H9 (cell line): ENCODE results near the gene DIS3L2. TPM values are rescaled to one million over a fixed set of nuclear protein-coding genes. Genes with fewer than 3 reads are reported as not detected.

Source experiments
- DNase-seq: peaks from one replicate; pipeline ENCODE4 v3.0.0-alpha.2; 2017
- H2AFZ ChIP-seq: one replicate; pipeline ENCODE4 v1.6.1; 2013; ENCODE audit warnings: mild to moderate bottlenecking, low read length, control low read depth, moderate library complexity
- H2AK5ac ChIP-seq: 2 replicates; pipeline ENCODE4 v1.6.1; 2013; ENCODE audit warnings: low read length, control low read depth, mixed read lengths; ENCODE audit not compliant: insufficient read length
- H2BK120ac ChIP-seq: one replicate; pipeline ENCODE4 v1.6.1; 2013; ENCODE audit warnings: low read depth, mild to moderate bottlenecking, low read length, control low read depth, inconsistent platforms; ENCODE audit not compliant: poor library complexity, severe bottlenecking
- H2BK12ac ChIP-seq: 2 replicates; pipeline ENCODE4 v1.6.1; 2013; ENCODE audit warnings: low read length, control low read depth, mixed read lengths, low read depth; ENCODE audit not compliant: insufficient read length
- H2BK15ac ChIP-seq: 2 replicates; pipeline ENCODE4 v1.6.1; 2013; ENCODE audit warnings: low read depth, low read length, control low read depth
- H2BK20ac ChIP-seq: one replicate; pipeline ENCODE4 v1.6.1; 2013; ENCODE audit warnings: low read depth, mild to moderate bottlenecking, low read length, control low read depth, inconsistent platforms; ENCODE audit not compliant: poor library complexity, severe bottlenecking
- H2BK5ac ChIP-seq: 2 replicates; pipeline ENCODE4 v1.6.1; 2013; ENCODE audit warnings: low read length, control low read depth, mixed read lengths; ENCODE audit not compliant: insufficient read length
- H3K14ac ChIP-seq: 2 replicates; pipeline ENCODE4 v1.6.1; 2013; ENCODE audit warnings: low read length, control low read depth; ENCODE audit not compliant: insufficient read depth
- H3K18ac ChIP-seq: 2 replicates; pipeline ENCODE4 v1.6.1; 2013; ENCODE audit warnings: low read depth, mild to moderate bottlenecking, mixed read lengths, low read length, control low read depth; ENCODE audit not compliant: insufficient read length
- H3K23ac ChIP-seq: 2 replicates; pipeline ENCODE4 v1.6.1; 2013; ENCODE audit warnings: low read length, control low read depth, mixed read lengths, low read depth; ENCODE audit not compliant: insufficient read length
- H3K23me2 ChIP-seq: 2 replicates; pipeline ENCODE4 v1.6.1; 2013; ENCODE audit warnings: low read depth, mild to moderate bottlenecking, mixed read lengths, low read length, control low read depth; ENCODE audit not compliant: insufficient read length, poor library complexity, severe bottlenecking
- H3K27ac ChIP-seq: 2 replicates; pipeline ENCODE4 v1.5.1; 2013; ENCODE audit warnings: low read length, control low read depth, mixed read lengths, low read depth; ENCODE audit not compliant: insufficient read length
- H3K27me3 ChIP-seq: 2 replicates; pipeline ENCODE4 v1.6.1; 2013; ENCODE audit warnings: low read length, control low read depth, inconsistent platforms; ENCODE audit not compliant: insufficient read depth
- H3K4ac ChIP-seq: 2 replicates; pipeline ENCODE4 v1.6.1; 2013; ENCODE audit warnings: low read depth, mild to moderate bottlenecking, control low read depth, inconsistent platforms, low read length, moderate library complexity
- H3K4me1 ChIP-seq: 2 replicates; pipeline ENCODE4 v1.6.1; 2013; ENCODE audit warnings: low read length, control low read depth, inconsistent platforms; ENCODE audit not compliant: insufficient read depth
- H3K4me2 ChIP-seq: 2 replicates; pipeline ENCODE4 v1.6.1; 2013; ENCODE audit warnings: low read length, control low read depth, mixed read lengths; ENCODE audit not compliant: insufficient read length, insufficient read depth
- H3K56ac ChIP-seq: 2 replicates; pipeline ENCODE4 v1.6.1; 2013; ENCODE audit warnings: low read depth, mild to moderate bottlenecking, mixed read lengths, low read length, control low read depth; ENCODE audit not compliant: insufficient read length
- H3K79me1 ChIP-seq: 2 replicates; pipeline ENCODE4 v1.6.1; 2013; ENCODE audit warnings: low read depth, mild to moderate bottlenecking, moderate library complexity, low read length, control low read depth, inconsistent platforms; ENCODE audit not compliant: insufficient read depth, poor library complexity, severe bottlenecking
- H3K79me2 ChIP-seq: 2 replicates; pipeline ENCODE4 v1.6.1; 2013; ENCODE audit warnings: low read length, control low read depth, inconsistent platforms; ENCODE audit not compliant: insufficient read depth
- H3K9ac ChIP-seq: 2 replicates; pipeline ENCODE4 v1.6.1; 2013; ENCODE audit warnings: low read length, control low read depth, mixed read lengths; ENCODE audit not compliant: insufficient read length; ENCODE audit errors: extremely low read depth
- H3K9me3 ChIP-seq: one replicate; pipeline ENCODE4 v1.6.1; 2013; ENCODE audit warnings: low read depth, low read length, inconsistent platforms; ENCODE audit not compliant: control insufficient read depth
- H3T11ph ChIP-seq: one replicate; pipeline ENCODE4 v1.6.1; 2013; ENCODE audit warnings: mild to moderate bottlenecking, low read length, control low read depth, inconsistent platforms
- H4K20me1 ChIP-seq: one replicate; pipeline ENCODE4 v1.6.1; 2013; ENCODE audit not compliant: control insufficient read depth, insufficient read length, insufficient read depth
- H4K5ac ChIP-seq: 2 replicates; pipeline ENCODE4 v1.6.1; 2013; ENCODE audit warnings: low read depth, mild to moderate bottlenecking, mixed read lengths, low read length, control low read depth; ENCODE audit not compliant: insufficient read length
- H4K8ac ChIP-seq: replicated peaks from 2 replicates; pipeline ENCODE4 v1.6.1; 2013; ENCODE audit warnings: low read length, control low read depth, mixed read lengths, low read depth; ENCODE audit not compliant: insufficient read length
- H4K91ac ChIP-seq: 2 replicates; pipeline ENCODE4 v1.6.1; 2013; ENCODE audit warnings: low read depth, mild to moderate bottlenecking, moderate library complexity, mixed read lengths, low read length, control low read depth; ENCODE audit not compliant: insufficient read length
- H3K27ac Mint-ChIP-seq, 3 experiments: 2 replicates in 2 of 3; 3 replicates in 1 of 3; pipeline ENCODE4 v1.8.0; 2020 to 2021; ENCODE audit warnings: mixed read lengths in 3 of 3, mild to moderate bottlenecking in 1 of 3, moderate library complexity in 1 of 3
- H3K27me3 Mint-ChIP-seq: 2 replicates; pipeline ENCODE4 v1.8.0; 2021; ENCODE audit warnings: low read depth, mild to moderate bottlenecking, moderate library complexity, mixed read lengths
- H3K36me3 Mint-ChIP-seq, 3 experiments: 2 replicates in 2 of 3; 3 replicates in 1 of 3; pipeline ENCODE4 v1.8.0; 2020 to 2021; ENCODE audit warnings: low read depth in 3 of 3, mixed read lengths in 3 of 3; ENCODE audit not compliant: insufficient read depth in 1 of 3
- H3K4me1 Mint-ChIP-seq, 2 experiments: 2 replicates each; pipeline ENCODE4 v1.8.0; 2020; ENCODE audit warnings: mixed read lengths in 2 of 2
- H3K4me3 Mint-ChIP-seq, 2 experiments: 2 replicates in 1 of 2; 3 replicates in 1 of 2; pipeline ENCODE4 v1.8.0; 2020 to 2021; ENCODE audit warnings: mild to moderate bottlenecking in 2 of 2, mixed read lengths in 2 of 2, moderate library complexity in 1 of 2
- H3K9me3 Mint-ChIP-seq, 2 experiments: 2 replicates in 1 of 2; 3 replicates in 1 of 2; pipeline ENCODE4 v1.8.0; 2020; ENCODE audit warnings: mild to moderate bottlenecking in 2 of 2, mixed read lengths in 2 of 2, moderate library complexity in 1 of 2
- WGBS: extraction: QIAGEN DNeasy Blood & Tissue Kit; methylation state at CpG from one replicate; pipeline ENCODE4 v1.1.7; 2013; ENCODE audit warnings: missing lambda C conversion rate, low lambda C conversion rate, mixed read lengths; ENCODE audit not compliant: insufficient read length; ENCODE audit errors: extremely low coverage; 5-methylcytosine and 5-hydroxymethylcytosine counted together
- total RNA-seq: library from RNA; stranded (reverse); gene quantifications from 2 replicates; pipeline ENCODE4 v1.2.1, GENCODE V29; 2021
- TF ChIP-seq, protein P1 (sequence below): fragments of 200-600 bp; sonication (generic); conservative IDR thresholded peaks from 3 replicates; pipeline ENCODE4 v1.8.0; 2021; ENCODE audit warnings: antibody characterized with exemption, mild to moderate bottlenecking

Gene DIS3L2
- total RNA-seq, 1 experiment from 2014 or later = 28.1 TPM

DNA sequence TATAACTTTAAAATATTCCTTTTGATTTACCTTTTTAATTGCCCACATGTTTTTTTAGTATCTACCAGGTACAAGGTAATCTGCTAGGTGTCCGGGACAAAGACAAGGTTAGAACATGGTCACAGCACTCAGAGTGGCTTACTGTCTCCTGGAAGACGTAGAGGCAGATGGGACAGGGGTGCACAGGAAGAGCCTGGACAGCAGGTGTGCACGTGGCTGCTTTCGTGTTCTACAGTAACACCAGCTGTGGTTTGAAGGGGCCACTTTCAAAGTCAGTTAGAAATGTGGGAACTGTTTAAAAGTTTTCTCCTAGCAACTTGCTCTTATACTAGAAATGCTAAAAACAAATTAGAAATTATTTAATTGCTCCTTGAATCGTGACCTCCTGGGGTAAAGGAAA, 314.2 kb downstream of the DIS3L2 start:
- H2AFZ ChIP-seq = no peak overlapping the region
- H3K4ac ChIP-seq = no peak overlapping the region
- H3K9me3 ChIP-seq = no peaks in the 10 kb centered on the region
- no peak overlapping the region for H2BK5ac ChIP-seq
- TF ChIP-seq, protein P1, sequence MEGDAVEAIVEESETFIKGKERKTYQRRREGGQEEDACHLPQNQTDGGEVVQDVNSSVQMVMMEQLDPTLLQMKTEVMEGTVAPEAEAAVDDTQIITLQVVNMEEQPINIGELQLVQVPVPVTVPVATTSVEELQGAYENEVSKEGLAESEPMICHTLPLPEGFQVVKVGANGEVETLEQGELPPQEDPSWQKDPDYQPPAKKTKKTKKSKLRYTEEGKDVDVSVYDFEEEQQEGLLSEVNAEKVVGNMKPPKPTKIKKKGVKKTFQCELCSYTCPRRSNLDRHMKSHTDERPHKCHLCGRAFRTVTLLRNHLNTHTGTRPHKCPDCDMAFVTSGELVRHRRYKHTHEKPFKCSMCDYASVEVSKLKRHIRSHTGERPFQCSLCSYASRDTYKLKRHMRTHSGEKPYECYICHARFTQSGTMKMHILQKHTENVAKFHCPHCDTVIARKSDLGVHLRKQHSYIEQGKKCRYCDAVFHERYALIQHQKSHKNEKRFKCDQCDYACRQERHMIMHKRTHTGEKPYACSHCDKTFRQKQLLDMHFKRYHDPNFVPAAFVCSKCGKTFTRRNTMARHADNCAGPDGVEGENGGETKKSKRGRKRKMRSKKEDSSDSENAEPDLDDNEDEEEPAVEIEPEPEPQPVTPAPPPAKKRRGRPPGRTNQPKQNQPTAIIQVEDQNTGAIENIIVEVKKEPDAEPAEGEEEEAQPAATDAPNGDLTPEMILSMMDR = no peak
- H3K27ac Mint-ChIP-seq = no peak overlapping the region
- no peak overlapping the region for H3K14ac ChIP-seq
- DNase-seq = no peak
- no peaks in the 10 kb centered on the region for H3K27me3 Mint-ChIP-seq
- H4K5ac ChIP-seq = no peak overlapping the region
- peaks cover 2 to 8% of the 10 kb centered on the region in 2 experiments; a peak in 2 of 5 replicates for H3K9me3 Mint-ChIP-seq
- no peak overlapping the region for H2BK20ac ChIP-seq
- H3K23ac ChIP-seq = no peak overlapping the region
- H4K91ac ChIP-seq = no peak overlapping the region
- no peak overlapping the region for H3K18ac ChIP-seq
- H3K9ac ChIP-seq = no peak overlapping the region
- H4K20me1 ChIP-seq = no peaks in the 10 kb centered on the region
- no peaks in the 10 kb centered on the region; the same call in 1 of the 2 replicates for H3K27me3 ChIP-seq
- no peak overlapping the region for H3K27ac ChIP-seq
- no peak overlapping the region for H3T11ph ChIP-seq
- no peaks in the 10 kb centered on the region for H3K79me1 ChIP-seq
- H3K36me3 Mint-ChIP-seq = peaks cover 4 to 12% (median 4%) of the 10 kb centered on the region in 3 experiments
- H3K4me2 ChIP-seq = no peak overlapping the region
- no peak overlapping the region for H4K8ac ChIP-seq
- H3K23me2 ChIP-seq = no peaks in the 10 kb centered on the region
- H2AK5ac ChIP-seq = no peak overlapping the region
- no peak overlapping the region for H3K56ac ChIP-seq
- WGBS = no CpG with 5 or more reads among the region's 5 CpGs
- no peak overlapping the region for H3K4me3 Mint-ChIP-seq
- H2BK120ac ChIP-seq = no peak overlapping the region
- H2BK15ac ChIP-seq = no peak overlapping the region
- peaks cover 12% of the 10 kb centered on the region; the same call in 1 of the 2 replicates for H3K4me1 ChIP-seq
- no peak overlapping the region for H2BK12ac ChIP-seq
- peaks cover 22 to 28% of the 10 kb centered on the region in 2 experiments for H3K4me1 Mint-ChIP-seq
- H3K79me2 ChIP-seq = no peaks in the 10 kb centered on the region
